ENCODE results near the gene RAB6A.
"Not testable (repeated sequence)": the region's sequence is repeated elsewhere in the genome, so short reads cannot be mapped to it uniquely, and the experiment has no call there.

The RAB6A gene

DNA sequence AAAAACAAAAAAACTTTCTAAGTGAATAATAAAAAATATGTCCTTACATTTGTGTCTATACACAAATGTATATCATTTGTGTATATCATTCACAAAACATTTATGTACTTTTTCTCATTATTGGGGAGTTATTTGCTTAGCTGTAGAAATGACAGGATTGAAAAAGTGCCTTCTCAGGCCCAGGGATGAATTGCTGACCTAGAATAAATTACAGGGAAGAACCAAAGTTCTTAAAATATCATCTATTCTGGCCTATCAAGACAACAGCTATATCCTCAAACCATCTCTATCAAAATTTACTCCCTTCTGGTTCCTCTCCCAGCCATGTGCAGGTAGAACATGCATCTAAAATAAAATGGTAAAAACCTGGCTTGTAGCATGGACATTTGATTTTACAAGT lies 1.9 kb upstream of the RAB6A start:
- DNase-seq (ENCODE audit: low read depth in 2 of 2), result no peak

DNA sequence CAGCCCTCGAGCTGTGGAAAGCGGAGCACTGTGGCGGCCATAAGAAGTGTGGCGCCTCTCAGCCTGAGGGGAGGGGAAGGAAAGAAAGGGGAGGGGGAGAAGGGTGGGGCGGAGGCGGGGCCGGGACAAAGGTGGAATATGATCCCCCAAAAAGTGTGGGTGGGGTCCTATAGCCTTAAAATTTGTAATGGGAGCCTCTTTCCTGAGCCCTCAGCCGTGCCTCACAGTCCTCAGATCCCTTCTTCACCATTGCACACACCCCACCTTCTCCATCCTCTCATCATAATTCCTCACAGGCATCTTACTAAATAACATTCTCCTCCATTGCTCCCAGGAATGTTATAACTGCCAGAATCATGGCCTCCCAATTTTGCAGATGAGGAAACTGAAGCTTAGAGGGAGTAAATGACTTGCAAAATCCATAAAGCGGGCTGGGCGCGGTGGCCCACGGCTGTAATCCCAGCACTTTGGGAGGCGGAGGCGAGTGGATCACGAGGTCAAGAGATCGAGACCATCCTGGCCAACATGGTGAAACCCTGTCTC lies 600 bp upstream of the RAB6A start:
- no peak for DNase-seq (ENCODE audit: low read depth in 2 of 2)

DNA sequence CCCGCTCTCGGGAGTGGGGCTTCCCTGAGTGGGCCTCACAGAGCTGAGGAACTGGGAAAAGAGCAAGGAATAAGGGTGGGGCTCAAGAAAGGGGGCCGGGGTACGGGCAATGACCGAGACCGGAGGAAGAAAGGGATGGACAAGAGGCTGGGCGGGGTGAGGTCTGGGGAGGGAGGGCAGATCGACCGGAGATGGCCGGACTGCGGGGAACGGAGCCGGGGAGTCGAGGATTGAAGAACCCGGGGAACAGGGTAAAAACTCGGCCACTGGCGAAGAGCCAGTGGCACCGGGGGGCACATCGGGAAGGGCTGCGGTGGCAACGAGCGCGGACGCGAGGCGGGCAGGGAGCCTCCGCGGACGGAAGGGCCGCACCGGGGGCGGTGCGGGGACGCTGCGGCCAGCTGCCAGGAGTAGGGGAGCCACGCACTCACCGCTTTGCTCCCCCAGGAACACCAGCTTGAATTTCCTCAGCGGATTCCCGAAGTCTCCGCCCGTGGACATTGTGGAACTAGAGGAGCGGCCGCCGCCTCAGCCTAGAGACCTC lies 667 bp downstream of the RAB6A start:
- DNase-seq (ENCODE audit: low read depth in 2 of 2), result no peak

DNA sequence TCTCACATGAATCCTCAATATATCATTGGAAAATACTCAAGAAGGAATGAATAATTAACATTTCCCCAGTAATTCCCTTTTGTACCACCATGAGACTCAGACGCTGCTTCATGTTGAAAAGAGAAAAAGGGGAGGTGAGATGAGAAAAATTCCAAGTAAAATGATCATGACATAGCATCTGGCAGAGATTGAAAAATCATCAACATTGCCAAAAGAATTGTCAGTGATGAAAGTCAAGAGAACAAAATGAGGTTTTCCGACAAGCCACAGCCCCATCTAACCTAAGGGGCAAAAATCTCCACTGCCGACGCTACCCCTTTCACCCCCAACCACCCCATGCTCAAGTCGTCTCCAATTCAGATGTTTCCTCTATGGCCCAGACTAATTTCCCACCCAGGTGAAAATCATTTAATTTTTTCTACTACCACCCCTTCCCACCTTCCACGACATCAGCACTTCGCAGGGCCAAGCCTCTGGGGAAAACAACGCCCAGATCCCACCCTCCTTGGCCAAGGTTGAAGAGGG lies 1.2 kb downstream of the RAB6A start:
- no peak for DNase-seq (ENCODE audit: low read depth in 2 of 2)

DNA sequence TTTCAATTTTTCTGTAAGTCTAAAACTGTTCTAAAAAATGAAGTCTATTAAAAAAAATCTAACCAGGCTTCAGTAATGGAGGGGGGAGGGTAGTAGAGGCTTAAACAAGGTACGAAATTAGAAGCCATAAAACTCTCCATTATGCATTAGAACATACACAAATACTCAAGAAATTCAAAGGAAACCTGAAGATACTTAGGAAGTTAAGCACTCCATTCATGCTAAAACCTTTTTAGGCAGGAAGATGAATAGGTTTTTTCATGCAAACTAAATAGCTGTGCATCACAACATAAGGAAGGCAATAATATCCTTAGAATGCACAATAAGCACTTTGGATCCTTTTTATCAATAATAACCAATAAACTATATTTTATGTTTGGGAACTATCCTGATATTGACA lies 2.4 kb downstream of the RAB6A start:
- no peak for DNase-seq (ENCODE audit: low read depth in 2 of 2)

DNA sequence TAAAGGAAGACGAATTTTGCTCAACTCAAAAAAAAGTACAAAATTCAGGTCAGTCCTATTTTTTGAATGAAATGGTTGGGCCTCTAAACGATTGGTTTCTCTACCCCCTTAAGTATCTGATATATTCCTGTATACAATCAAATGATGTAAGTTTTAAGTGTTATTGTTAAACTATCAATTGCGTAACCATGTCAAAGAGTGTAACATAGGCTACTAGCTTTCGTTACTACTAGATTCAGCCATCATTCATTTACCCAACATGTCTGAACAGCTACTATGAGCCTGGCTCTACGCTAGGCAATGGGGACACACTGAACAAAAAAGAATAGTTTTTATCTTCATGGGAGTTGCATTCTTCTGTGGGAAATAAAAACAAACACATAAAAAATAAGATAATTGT lies 3.3 kb downstream of the RAB6A start:
- no peak for DNase-seq (ENCODE audit: low read depth in 2 of 2)

DNA sequence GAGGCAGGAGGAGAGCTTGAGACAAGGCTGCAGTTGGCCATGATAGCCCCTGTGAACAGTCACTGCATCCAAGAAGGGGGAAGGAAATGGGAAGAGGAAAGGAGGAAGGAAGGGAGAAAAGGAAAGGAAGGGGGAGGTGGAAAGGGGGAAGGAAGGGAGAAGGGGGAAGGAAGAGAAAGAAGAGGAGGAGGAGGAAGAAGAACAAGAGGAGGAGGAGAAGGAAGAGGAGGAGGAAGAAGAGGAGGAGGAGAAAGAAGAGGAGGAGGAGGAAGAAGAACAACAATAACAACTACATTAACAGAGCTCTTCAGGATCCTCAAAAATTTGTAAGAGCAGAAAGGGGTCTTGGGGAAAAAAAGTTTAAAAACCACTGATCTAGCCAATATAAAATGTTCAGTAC lies 5.2 kb downstream of the RAB6A start:
- DNase-seq (ENCODE audit: low read depth in 2 of 2), result no peak

DNA sequence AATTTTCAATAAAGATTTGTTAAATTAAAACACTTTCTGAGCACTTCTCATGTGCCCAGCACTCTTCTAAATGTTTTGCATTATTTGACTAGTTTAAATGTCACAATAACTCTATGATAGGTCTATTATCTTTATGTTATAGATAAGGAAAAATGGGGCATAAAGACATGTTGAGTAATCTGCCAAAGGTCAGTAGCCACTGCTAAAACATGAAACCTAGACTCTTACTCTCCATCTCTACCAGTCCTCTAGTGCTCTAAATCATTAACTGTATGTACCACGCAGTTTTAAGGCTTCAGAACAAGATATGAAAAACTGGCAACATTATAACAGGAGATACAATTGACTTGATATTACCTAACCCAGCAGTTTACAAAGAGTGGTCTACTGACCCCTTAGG lies 6.9 kb downstream of the RAB6A start:
- no peak for DNase-seq (ENCODE audit: low read depth in 2 of 2)

DNA sequence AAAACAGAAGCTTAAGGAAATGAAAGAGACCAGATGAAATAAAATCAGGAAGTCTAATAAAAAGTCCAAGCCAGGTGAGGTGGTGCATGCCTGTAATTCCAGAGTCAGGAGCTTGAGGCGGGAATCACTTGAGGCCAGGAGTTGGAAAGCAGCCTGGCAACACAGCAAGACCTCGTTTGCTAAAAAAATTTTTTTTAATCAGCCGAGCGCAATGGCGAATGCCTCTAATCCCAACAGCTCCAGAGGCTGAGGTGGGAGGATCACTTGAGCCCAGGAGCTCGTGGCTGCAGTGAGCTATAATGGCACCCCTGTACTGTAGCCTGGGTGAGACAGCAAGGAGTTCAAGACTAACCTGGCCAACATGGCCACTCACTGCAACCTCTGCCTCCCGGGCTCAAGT lies 8.0 kb downstream of the RAB6A start:
- no peak for DNase-seq (ENCODE audit: low read depth in 2 of 2)

DNA sequence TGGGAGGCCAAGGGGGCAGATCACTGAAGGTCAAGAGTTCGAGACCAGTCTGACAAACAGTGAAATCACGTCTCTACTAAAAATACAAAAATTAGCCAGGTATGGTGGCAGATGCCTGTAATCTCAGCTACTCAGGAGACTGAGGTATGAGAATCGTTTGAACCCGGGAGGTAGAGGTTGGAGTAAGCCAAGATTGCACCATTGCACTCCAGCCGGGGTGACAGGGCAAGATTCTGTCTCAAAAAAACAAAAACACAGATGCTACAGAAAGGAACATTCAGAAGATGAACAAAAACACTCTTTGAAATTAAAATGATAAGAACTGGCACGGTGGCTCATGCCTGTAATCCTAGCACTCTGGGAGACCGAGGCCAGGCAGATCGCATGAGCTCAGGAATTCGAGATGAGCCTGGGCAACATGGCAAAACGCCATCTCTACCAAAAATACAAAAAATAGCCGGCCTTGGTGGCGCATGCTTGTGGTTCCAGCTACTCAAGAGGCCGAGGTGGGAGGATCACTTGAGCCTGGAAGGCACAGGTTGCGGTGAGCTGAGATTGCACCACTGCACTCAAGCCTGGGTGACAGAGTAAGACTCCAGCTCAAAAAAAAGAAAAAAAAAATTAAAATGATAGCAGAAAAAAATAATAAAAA lies 8.5 kb downstream of the RAB6A start:
- DNase-seq (ENCODE audit: low read depth in 2 of 2), result no peak

DNA sequence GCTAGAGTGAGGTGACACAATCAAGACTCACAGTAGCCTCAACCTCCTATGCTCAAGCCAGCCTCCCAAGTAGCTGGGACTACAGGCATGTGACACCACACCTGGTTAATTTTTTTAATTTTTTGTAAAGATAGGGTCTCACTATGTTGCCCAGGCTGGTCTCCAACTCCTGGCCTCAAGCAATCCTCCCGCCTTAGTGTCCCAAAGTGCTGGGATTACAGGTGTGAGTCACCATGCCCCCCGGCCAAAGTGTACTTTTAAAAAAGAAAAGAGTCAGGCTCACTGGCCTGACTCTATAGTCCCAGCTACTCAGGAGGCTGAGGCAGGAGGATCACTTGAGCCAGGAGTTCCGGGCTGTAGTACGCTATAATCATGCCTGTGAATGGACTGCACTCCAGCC lies 10.0 kb downstream of the RAB6A start:
- DNase-seq (ENCODE audit: low read depth in 2 of 2), result not testable (repeated sequence)

DNA sequence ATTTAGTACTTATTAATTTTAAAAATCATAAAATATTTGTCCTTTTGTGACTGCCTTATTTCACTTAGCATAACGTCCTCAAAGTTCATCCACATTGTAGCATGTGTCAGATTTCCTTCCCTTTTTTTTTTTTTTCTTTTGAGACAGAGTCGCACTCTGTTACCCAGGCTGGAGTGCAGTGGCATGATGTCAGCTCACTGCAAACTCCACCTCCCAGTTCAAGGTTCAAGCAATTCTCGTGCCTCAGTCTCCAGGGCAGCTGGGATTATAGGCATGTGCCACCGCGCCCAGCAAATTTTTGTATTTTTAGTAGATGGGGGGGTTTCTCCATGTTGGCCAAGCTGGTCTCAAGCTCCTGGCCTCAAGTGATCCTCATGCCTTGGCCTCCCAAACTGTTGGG lies 10.6 kb downstream of the RAB6A start:
- no peak for DNase-seq (ENCODE audit: low read depth in 2 of 2)

DNA sequence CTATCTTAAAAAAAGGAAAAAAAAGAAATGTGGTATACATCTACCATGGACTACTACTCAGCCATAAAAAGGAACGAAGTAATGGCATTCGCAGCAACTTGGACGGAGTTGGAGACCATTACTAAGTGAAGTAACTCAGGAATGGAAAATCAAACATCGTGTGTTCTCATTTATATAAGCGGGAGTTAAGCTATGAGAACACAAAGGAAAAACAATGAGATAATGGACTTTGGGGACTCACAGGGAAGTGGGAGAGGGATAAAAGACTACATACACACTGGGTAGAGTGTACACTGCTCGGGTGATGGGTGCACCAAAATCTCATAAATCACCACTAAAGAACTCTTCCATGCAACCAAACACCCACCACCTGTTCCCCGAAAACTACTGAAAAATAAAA lies 11.8 kb downstream of the RAB6A start:
- no peak for DNase-seq (ENCODE audit: low read depth in 2 of 2)

DNA sequence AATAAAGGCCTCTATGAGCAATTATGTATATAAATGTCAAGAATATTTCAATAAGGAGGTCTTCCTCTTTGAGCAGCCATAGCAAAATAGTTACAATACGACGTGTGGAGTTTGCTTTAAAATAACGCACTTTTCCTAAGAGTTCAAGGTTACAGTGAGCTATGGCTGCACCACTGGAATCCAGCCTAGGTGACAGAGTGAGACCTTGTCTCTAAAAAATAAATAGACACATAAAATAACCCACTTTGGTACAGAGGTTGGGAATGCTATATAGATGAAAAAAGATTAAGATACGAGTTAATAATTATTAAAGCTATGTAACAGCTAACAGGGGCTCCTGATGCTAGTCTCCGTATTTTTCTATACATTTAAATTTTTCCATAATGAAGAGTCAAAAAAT lies 12.6 kb downstream of the RAB6A start:
- no peak for DNase-seq (ENCODE audit: low read depth in 2 of 2)

DNA sequence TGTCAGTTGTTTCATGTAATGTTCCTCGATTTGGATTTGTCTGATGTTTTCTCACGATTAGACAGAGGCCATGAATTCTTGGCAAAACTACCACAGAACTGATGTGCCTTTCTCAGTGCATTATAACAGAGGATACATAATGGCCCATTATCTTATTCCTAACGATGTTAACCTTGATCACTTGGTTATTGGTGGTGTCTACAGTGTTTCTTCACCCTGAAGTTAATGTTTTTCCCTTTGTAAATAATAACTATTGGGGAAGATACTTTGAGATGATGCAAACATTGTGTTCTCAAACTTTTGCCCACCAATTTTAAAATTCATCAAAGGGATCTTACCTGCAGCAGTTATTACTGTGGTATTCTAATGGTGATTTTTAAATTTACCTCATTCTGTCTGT lies 13.1 kb downstream of the RAB6A start:
- DNase-seq (ENCODE audit: low read depth in 2 of 2), result no peak

DNA sequence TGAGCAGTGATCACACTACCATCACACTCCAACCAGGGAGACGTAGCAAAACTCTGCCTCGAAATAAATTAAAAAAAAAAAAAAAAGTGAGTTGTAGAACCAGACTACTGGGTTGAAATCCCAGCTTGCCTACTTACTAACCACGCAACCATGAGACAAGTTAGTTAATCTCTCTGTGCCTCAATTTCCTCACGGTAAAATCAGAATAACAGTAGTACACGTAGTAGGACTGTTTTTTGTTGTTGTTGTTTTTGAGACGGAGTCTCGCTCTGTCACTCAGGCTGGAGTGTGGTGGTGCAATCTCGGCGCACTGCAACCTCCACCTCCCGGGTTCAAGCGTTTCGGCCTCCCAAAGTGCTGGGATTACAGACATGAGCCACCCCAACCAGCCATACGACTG lies 14.2 kb downstream of the RAB6A start:
- DNase-seq (ENCODE audit: low read depth in 2 of 2), result no peak

DNA sequence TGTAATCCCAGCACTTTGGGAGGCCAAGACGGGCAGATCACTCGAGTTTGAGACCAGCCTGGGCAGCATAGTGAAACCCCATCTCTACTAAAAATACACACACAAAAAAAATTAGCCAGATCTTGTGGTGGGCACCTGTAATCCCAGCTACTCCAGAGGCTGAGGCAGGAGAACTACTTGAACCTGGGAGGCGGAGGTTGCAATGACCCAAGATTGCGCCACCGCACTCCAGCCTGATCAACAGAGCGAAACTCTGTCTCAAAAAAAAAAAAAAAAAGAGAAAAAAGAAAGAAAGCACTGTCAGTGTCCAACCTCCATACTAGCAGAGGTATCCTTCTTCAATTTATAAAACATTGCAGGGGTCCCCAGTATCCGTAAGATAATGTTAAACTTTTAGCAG lies 17.8 kb downstream of the RAB6A start:
- no peak for DNase-seq (ENCODE audit: low read depth in 2 of 2)

DNA sequence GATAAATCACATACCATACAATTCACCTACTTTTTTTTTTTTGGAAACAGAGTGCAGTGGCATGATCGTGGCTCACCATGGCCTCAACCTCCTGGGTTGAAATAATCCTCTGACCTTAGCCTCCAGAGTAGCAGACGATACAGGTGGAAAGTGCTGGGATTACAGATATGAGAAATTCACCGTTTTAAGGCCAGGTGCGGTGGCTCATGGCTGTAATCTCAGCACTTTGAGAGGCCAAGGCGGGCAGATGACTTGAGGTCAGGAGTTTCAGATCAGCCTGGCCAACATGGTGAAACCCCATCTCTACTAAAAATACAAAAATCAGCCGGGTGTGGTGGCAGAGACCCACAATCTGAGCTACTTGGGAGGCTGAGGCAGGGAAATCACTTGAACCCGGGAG lies 24.9 kb downstream of the RAB6A start:
- DNase-seq (ENCODE audit: low read depth in 2 of 2), result not testable (repeated sequence)

DNA sequence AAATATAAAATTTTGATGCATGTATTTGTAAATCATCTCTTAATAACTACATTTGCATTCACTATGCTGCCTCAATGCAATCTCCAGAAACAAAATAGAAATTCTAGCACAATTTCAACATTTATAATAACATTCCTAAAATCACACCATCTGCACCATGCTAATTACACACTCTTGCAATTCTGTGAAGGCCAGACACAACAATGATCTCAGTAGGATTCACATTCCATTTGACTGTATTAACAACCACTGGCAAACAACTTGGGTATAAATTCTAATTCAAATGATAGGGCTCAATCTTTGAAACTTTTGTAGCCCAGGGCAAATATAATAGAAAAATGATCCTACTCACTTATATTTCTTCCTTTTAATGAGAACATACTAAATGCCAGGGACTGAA lies 25.9 kb downstream of the RAB6A start:
- DNase-seq (ENCODE audit: low read depth in 2 of 2), result no peak

DNA sequence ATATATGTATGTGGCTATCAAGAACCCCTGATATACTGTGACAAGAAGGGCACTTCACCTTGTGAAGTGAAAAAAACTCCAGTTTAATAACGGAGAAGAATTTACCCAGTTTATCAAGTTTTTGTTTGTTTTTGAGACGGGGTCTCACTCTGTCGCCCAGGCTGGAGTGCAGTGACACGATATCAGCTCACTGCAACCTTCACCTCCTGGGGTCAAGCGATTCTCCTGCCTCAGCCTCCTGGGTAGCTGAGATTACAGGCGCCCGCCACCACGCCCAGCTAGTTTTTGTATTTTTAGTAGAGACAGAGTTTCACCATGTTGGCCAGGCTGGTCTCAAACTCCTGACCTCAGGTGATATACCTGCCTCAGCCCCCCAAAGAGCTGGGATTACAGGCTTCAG lies 26.9 kb downstream of the RAB6A start:
- DNase-seq (ENCODE audit: low read depth in 2 of 2), result not testable (repeated sequence)

DNA sequence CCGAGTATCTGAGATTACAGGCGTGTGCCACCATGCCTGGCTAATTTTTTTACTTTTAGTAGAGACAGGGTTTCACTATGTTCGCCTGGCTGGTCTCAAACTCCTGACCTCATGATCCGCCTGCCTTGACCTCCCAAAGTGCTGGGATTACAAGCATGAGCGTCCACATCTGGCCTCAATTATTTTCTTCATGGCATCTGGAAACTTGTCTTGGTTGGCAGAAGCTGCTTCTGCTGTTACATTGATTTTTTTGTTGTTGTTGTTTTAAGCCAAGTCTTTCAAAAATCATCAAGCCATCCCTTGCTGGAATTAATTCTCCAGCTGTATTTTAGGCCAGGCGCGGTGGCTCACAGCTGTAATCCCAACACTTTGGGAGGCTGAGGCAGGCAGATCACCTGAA lies 27.9 kb downstream of the RAB6A start:
- DNase-seq (ENCODE audit: low read depth in 2 of 2), result not testable (repeated sequence)

DNA sequence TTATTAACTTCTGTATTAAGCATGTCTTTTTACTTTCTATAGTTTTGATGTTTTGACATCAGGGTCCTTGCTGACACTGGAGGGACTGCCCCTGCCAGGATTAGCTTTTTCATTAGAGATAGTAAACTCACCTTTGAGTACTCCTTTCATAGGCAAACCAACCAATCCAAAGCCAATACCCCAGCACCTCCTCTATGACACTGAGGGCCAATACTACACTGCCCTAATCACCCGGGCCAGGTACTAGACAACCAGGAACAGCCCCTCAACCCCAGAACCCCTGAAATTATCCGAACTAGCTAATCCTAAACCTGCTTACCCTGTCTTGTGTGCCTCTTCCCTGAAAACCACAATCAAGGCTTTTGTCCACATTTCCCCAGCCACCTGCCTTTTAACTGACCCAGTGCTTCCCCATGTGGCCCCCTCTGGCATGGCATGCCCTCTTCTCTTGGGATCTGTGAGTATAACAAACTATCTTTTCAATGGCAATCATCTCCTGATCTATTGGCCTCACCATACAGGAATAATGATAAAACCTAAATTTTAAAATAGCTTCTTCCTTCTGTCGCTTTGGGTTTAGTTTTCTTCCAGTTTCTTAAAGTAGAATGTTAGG lies 31.2 kb downstream of the RAB6A start:
- DNase-seq (ENCODE audit: low read depth in 2 of 2), result no peak

DNA sequence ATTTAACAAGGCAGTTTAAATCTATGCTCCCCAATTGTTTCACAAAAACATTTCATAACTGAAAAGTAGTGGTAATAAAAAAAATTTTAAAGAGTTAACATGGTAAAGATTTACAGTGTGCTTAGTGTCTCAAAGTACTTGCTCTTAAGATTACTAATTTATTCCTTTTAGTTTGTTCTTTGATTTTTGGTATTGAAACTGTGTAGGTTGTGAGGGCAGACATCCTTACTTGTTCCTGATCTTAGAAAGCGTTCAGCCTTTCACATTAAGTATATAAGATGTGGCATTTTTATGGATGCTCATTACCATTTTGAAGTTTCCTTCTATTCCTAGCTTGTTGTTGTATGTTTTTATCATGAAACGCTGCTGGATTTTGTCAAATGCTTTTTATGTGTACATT lies 32.9 kb downstream of the RAB6A start:
- no peak for DNase-seq (ENCODE audit: low read depth in 2 of 2)
